ACC112 (cell line): ENCODE results near the gene SCCPDH.

ENCODE experiments used
- H2AFZ ChIP-seq: fragments of 200-600 bp; sonication (generic); one replicate; pipeline ENCODE4 v1.6.0; 2017; ENCODE audit warnings: antibody characterized with exemption, low read length; ENCODE audit not compliant: unreplicated experiment
- H3K27ac ChIP-seq: fragments of 200-600 bp; sonication (generic); 2 replicates; pipeline ENCODE4 v1.5.1; 2014; ENCODE audit warnings: low read depth, mild to moderate bottlenecking, antibody characterized with exemption, low read length, moderate library complexity
- H3K27me3 ChIP-seq: fragments of 200-600 bp; sonication (generic); 2 replicates; pipeline ENCODE4 v1.6.1; 2014; ENCODE audit warnings: mild to moderate bottlenecking, antibody characterized with exemption, low read length, moderate library complexity, mixed read lengths; ENCODE audit not compliant: insufficient read depth
- H3K36me3 ChIP-seq: fragments of 200-600 bp; sonication (generic); 2 replicates; pipeline ENCODE4 v1.6.1; 2016; ENCODE audit warnings: mild to moderate bottlenecking, antibody characterized with exemption, low read length, moderate library complexity, mixed read lengths; ENCODE audit not compliant: insufficient read depth
- H3K4me1 ChIP-seq: fragments of 200-600 bp; sonication (generic); one replicate; pipeline ENCODE4 v1.6.1; 2016; ENCODE audit warnings: low read length, mixed read lengths; ENCODE audit not compliant: insufficient read depth, unreplicated experiment, control insufficient read depth
- H3K4me3 ChIP-seq: fragments of 200-600 bp; sonication (generic); 2 replicates; pipeline ENCODE4 v1.5.1; 2014; ENCODE audit warnings: mild to moderate bottlenecking, low read depth, low read length
- H3K79me2 ChIP-seq: fragments of 200-600 bp; sonication (generic); one replicate; pipeline ENCODE4 v1.6.0; 2016; ENCODE audit warnings: low read length; ENCODE audit not compliant: control insufficient read depth, unreplicated experiment, insufficient read depth

The SCCPDH gene

GRCh38 chr1:246792603-246793002 lies 68.4 kb downstream of the SCCPDH start:
- H2AFZ ChIP-seq, result no peak overlapping the region
- peaks cover 14% of the 10 kb centered on the region for H3K4me1 ChIP-seq
- no peaks in the 10 kb centered on the region for H3K36me3 ChIP-seq
- H3K27me3 ChIP-seq, result no peaks in the 10 kb centered on the region
- no peaks in the 10 kb centered on the region for H3K79me2 ChIP-seq
- no peak overlapping the region for H3K4me3 ChIP-seq
- no peak overlapping the region for H3K27ac ChIP-seq

GRCh38 chr1:246793356-246793896 lies 69.2 kb downstream of the SCCPDH start:
- H2AFZ ChIP-seq, result no peak overlapping the region
- peaks cover 14% of the 10 kb centered on the region for H3K4me1 ChIP-seq
- no peak overlapping the region for H3K4me3 ChIP-seq
- peaks cover 5% of the 10 kb centered on the region; the same call in 1 of the 2 replicates for H3K27me3 ChIP-seq
- H3K27ac ChIP-seq, result no peak overlapping the region
- H3K79me2 ChIP-seq, result no peaks in the 10 kb centered on the region
- H3K36me3 ChIP-seq, result no peaks in the 10 kb centered on the region

- Histone ChIP-seq H2AFZ (no peak overlapping the region), H3K4me1 (peaks cover 11% of the 10 kb centered on the region), H3K79me2 (no peaks in the 10 kb centered on the region), H3K4me3 (no peak overlapping the region), H3K27me3 (peaks cover 5% of the 10 kb centered on the region; the same call in 1 of the 2 replicates), H3K27ac (no peak overlapping the region), H3K36me3 (no peaks in the 10 kb centered on the region)
Observed at GRCh38 chr1:246794048-246794827, 70.0 kb downstream of the SCCPDH start.

GRCh38 chr1:246794828-246795671 lies 70.8 kb downstream of the SCCPDH start:
- no peak overlapping the region for H3K27ac ChIP-seq
- peaks cover 5% of the 10 kb centered on the region; the same call in 1 of the 2 replicates for H3K27me3 ChIP-seq
- H3K79me2 ChIP-seq, result no peaks in the 10 kb centered on the region
- H3K4me1 ChIP-seq, result peaks cover 11% of the 10 kb centered on the region
- no peak overlapping the region for H3K4me3 ChIP-seq
- H3K36me3 ChIP-seq, result no peaks in the 10 kb centered on the region
- no peak overlapping the region for H2AFZ ChIP-seq

- Histone ChIP-seq H3K4me1 (peaks cover 11% of the 10 kb centered on the region), H3K27ac (no peak overlapping the region), H3K27me3 (peaks cover 5% of the 10 kb centered on the region; the same call in 1 of the 2 replicates), H3K4me3 (no peak overlapping the region), H2AFZ (no peak overlapping the region), H3K79me2 (no peaks in the 10 kb centered on the region), H3K36me3 (no peaks in the 10 kb centered on the region)
Observed at GRCh38 chr1:246795906-246796694, 71.9 kb downstream of the SCCPDH start.

- no peaks in the 10 kb centered on the region for H3K79me2 ChIP-seq
Observed at GRCh38 chr1:246797157-246797556, 72.9 kb downstream of the SCCPDH start.

GRCh38 chr1:246797597-246797996 lies 73.4 kb downstream of the SCCPDH start:
- Histone ChIP-seq H3K27ac (no peak overlapping the region), H3K79me2 (no peaks in the 10 kb centered on the region), H3K27me3 (peaks cover 5% of the 10 kb centered on the region; the same call in 1 of the 2 replicates), H3K36me3 (no peaks in the 10 kb centered on the region), H3K4me3 (no peak overlapping the region), H3K4me1 (peaks cover 11% of the 10 kb centered on the region), H2AFZ (no peak overlapping the region)

More at GRCh38 chr1:246797157-246797556, 72.9 kb downstream of the SCCPDH start:
- H2AFZ ChIP-seq, result no peak overlapping the region
- H3K27me3 ChIP-seq, result peaks cover 5% of the 10 kb centered on the region; the same call in 1 of the 2 replicates
- H3K36me3 ChIP-seq, result no peaks in the 10 kb centered on the region
- H3K4me1 ChIP-seq, result peaks cover 11% of the 10 kb centered on the region
- no peak overlapping the region for H3K4me3 ChIP-seq
- no peak overlapping the region for H3K27ac ChIP-seq

GRCh38 chr1:246798107-246798506 lies 73.9 kb downstream of the SCCPDH start:
- Histone ChIP-seq H3K27me3 (peaks cover 5% of the 10 kb centered on the region; the same call in 1 of the 2 replicates), H3K36me3 (no peaks in the 10 kb centered on the region), H3K79me2 (no peaks in the 10 kb centered on the region), H3K4me3 (no peak overlapping the region), H2AFZ (no peak overlapping the region), H3K4me1 (peaks cover 11% of the 10 kb centered on the region), H3K27ac (no peak overlapping the region)

GRCh38 chr1:246798606-246799496 lies 74.6 kb downstream of the SCCPDH start:
- Histone ChIP-seq H3K27ac (no peak overlapping the region), H3K79me2 (no peaks in the 10 kb centered on the region), H3K4me3 (no peak overlapping the region), H3K4me1 (peaks cover 8% of the 10 kb centered on the region), H3K36me3 (no peaks in the 10 kb centered on the region), H2AFZ (no peak overlapping the region), H3K27me3 (peaks cover 8% of the 10 kb centered on the region; the same call in 1 of the 2 replicates)
